DND-41 (cell line): ENCODE results near the gene ANKRD13D.
"Not testable (repeated sequence)": the region's sequence is repeated elsewhere in the genome, so short reads cannot be mapped to it uniquely, and the experiment has no call there.

Source experiments
- ATAC-seq: fragments of 200-7000 bp; cut with Tn5 transposase; 3 replicates; pipeline ENCODE4 v1.9.1; 2021; ENCODE audit warnings: low read depth; ENCODE audit not compliant: insufficient read depth
- DNase-seq: peaks from one replicate; pipeline ENCODE4 v3.0.0-alpha.2; 2020
- H2AFZ ChIP-seq: 2 replicates; pipeline ENCODE4 v1.6.0; 2012; ENCODE audit warnings: low read depth, low read length
- H3K27ac ChIP-seq: 2 replicates; pipeline ENCODE4 v1.5.1; 2012; ENCODE audit warnings: low read length, inconsistent platforms
- H3K27me3 ChIP-seq: fragments of 200-600 bp; sonication (generic); 2 replicates; pipeline ENCODE4 v1.6.0; 2012; ENCODE audit warnings: low read length, mild to moderate bottlenecking, inconsistent platforms; ENCODE audit not compliant: insufficient read depth, poor library complexity
- H3K36me3 ChIP-seq: 2 replicates; pipeline ENCODE4 v1.5.1; 2012; ENCODE audit warnings: low read length, inconsistent platforms; ENCODE audit not compliant: insufficient read depth
- H3K4me1 ChIP-seq: 2 replicates; pipeline ENCODE4 v1.5.1; 2012; ENCODE audit warnings: mild to moderate bottlenecking, low read length; ENCODE audit not compliant: insufficient read depth
- H3K4me2 ChIP-seq: 2 replicates; pipeline ENCODE4 v1.6.0; 2012; ENCODE audit warnings: mild to moderate bottlenecking, moderate library complexity, low read length, inconsistent platforms; ENCODE audit not compliant: insufficient read depth
- H3K4me3 ChIP-seq, 2 experiments: fragments of 200-600 bp in 1 of 2; shearing (Covaris generic) in 1 of 2; 2 replicates each; pipeline ENCODE4 v1.5.1; 2012 to 2016; ENCODE audit warnings: inconsistent platforms in 2 of 2, low read length in 2 of 2, mild to moderate bottlenecking in 2 of 2, low read depth in 1 of 2, moderate library complexity in 1 of 2
- H3K79me2 ChIP-seq: 2 replicates; pipeline ENCODE4 v1.6.0; 2012; ENCODE audit warnings: low read length, inconsistent platforms; ENCODE audit not compliant: insufficient read depth
- H3K9ac ChIP-seq: 2 replicates; pipeline ENCODE4 v1.6.0; 2012; ENCODE audit warnings: low read depth, mild to moderate bottlenecking, inconsistent platforms, low read length, moderate library complexity
- H3K9me3 ChIP-seq: 2 replicates; pipeline ENCODE4 v1.5.1; 2012; ENCODE audit warnings: low read length, moderate library complexity, mild to moderate bottlenecking, inconsistent platforms; ENCODE audit not compliant: insufficient read depth, severe bottlenecking
- H4K20me1 ChIP-seq: 2 replicates; pipeline ENCODE4 v1.6.0; 2012; ENCODE audit warnings: low read length; ENCODE audit not compliant: insufficient read depth
- CTCF ChIP-seq: IDR thresholded peaks from 2 replicates; pipeline ENCODE4 v1.5.1; 2012; ENCODE audit warnings: borderline replicate concordance, low read length, moderate library complexity, mild to moderate bottlenecking; ENCODE audit not compliant: poor library complexity, severe bottlenecking; ENCODE audit errors: extremely low read depth
- EZH2 ChIP-seq: IDR thresholded peaks from 3 replicates; pipeline ENCODE4 v1.6.1; 2012; ENCODE audit warnings: borderline replicate concordance, low read depth, mild to moderate bottlenecking, moderate library complexity, low read length, inconsistent platforms; ENCODE audit not compliant: severe bottlenecking

The ANKRD13D gene

GRCh38 chr11:67260406-67260805 lies 28.7 kb upstream of the ANKRD13D start:
- ATAC-seq: no peak

GRCh38 chr11:67260885-67261639 lies 28.0 kb upstream of the ANKRD13D start:
- not testable (repeated sequence) for H3K4me3 ChIP-seq, H3K9me3 ChIP-seq, H3K27ac ChIP-seq, H2AFZ ChIP-seq, H3K36me3 ChIP-seq, DNase-seq, H4K20me1 ChIP-seq, H3K9ac ChIP-seq, H3K4me2 ChIP-seq, H3K27me3 ChIP-seq, ATAC-seq, H3K79me2 ChIP-seq
- H3K4me1 ChIP-seq: peaks cover 24% of the 10 kb centered on the region

More at GRCh38 chr11:67260406-67260805, 28.7 kb upstream of the ANKRD13D start:
- Histone ChIP-seq H3K79me2 (no peaks in the 10 kb centered on the region), H3K27me3 (no peaks in the 10 kb centered on the region), H3K4me2 (no peak overlapping the region), H3K9me3 (no peaks in the 10 kb centered on the region), H3K4me3 (no peak overlapping the region), H3K36me3 (peaks cover 13% of the 10 kb centered on the region), H3K9ac (no peak overlapping the region), H3K4me1 (peaks cover 17% of the 10 kb centered on the region), H2AFZ (no peak overlapping the region), H4K20me1 (0 out of 2 replicates have a peak, but pooled peaks cover 8% of the 10 kb centered on the region), H3K27ac (no peak overlapping the region)
- TF ChIP-seq EZH2 (no peak), CTCF (no peak)
- DNase-seq: no peak

GRCh38 chr11:67261640-67261945 lies 27.5 kb upstream of the ANKRD13D start:
- Histone ChIP-seq H3K79me2 (peaks cover 8% of the 10 kb centered on the region), H3K36me3 (peaks cover 3% of the 10 kb centered on the region), H4K20me1 (0 out of 2 replicates have a peak, but pooled peaks cover 2% of the 10 kb centered on the region), H2AFZ (no peak overlapping the region), H3K4me1 (peaks cover 24% of the 10 kb centered on the region), H3K4me2 (no peak overlapping the region), H3K4me3 (no peak overlapping the region), H3K27me3 (no peaks in the 10 kb centered on the region), H3K9ac (no peak overlapping the region), H3K9me3 (no peaks in the 10 kb centered on the region), H3K27ac (no peak overlapping the region)
- DNase-seq (no peak), ATAC-seq (no peak)
- TF ChIP-seq CTCF: no peak
- no peak for TF ChIP-seq EZH2

- TF ChIP-seq EZH2 (no peak), CTCF (no peak)
- H3K27ac ChIP-seq: peak overlapping the region; percentile 72
- H4K20me1 ChIP-seq: peaks cover 4% of the 10 kb centered on the region
- H3K4me1 ChIP-seq: peaks cover 24% of the 10 kb centered on the region
- peak overlapping the region; percentile 78 for H2AFZ ChIP-seq
- no peaks in the 10 kb centered on the region for H3K27me3 ChIP-seq
- peak overlapping the region; percentile 58 for H3K4me2 ChIP-seq
- H3K79me2 ChIP-seq: peaks cover 13% of the 10 kb centered on the region
- H3K9ac ChIP-seq: peak overlapping the region; percentile 37
- H3K36me3 ChIP-seq: peaks cover 4% of the 10 kb centered on the region; the same call in 1 of the 2 replicates
- DNase-seq (no peak), ATAC-seq (peak; percentile 12)
- H3K4me3 ChIP-seq: peak overlapping the region in 1 of 2 experiments; percentile 30; a peak in 1 of 4 replicates
- no peaks in the 10 kb centered on the region for H3K9me3 ChIP-seq
Observed at GRCh38 chr11:67261946-67262681, 27.0 kb upstream of the ANKRD13D start.
